ENCODE results near the gene CIAO3.
A peak's percentile ranks its signal among the peaks of the same experiment; 100 is the strongest.
"Not testable (repeated sequence)": the region's sequence is repeated elsewhere in the genome, so short reads cannot be mapped to it uniquely, and the experiment has no call there.

Gene CIAO3

DNA sequence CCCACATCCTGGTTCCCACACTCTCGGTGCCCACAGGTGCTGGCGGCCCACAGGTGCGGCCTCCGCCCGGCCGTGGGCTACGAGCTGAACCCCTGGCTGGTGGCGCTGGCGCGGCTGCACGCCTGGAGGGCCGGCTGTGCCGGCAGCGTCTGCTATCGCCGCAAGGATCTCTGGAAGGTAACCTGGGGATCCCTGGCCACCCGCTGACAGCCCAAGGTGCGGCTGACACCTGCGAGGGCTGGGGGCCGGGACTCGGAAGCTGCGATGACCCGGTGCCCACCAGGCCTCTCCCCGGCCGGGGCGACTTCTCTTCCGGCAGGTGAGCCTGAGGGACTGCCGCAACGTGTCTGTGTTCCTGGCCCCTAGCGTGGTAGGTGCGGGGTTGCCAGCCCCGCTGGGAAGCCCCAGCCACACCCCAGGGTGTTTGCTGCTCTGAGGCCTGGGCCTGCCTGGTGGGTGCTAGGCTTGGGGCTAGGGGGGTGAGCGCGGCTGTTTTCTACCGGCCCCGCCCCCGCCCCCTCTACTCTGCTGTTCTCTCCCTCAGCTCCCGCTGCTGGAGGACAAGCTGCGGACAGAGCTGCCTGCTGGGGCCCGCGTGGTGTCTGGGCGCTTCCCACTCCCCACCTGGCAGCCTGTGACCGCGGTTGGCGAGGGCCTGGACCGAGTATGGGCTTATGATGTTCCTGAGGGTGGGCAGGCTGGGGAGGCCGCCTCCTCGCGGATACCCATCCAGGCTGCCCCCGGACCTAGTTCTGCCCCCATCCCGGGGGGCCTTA is 18.8 kb downstream of the CIAO3 start:
- no peak for DNase-seq

DNA sequence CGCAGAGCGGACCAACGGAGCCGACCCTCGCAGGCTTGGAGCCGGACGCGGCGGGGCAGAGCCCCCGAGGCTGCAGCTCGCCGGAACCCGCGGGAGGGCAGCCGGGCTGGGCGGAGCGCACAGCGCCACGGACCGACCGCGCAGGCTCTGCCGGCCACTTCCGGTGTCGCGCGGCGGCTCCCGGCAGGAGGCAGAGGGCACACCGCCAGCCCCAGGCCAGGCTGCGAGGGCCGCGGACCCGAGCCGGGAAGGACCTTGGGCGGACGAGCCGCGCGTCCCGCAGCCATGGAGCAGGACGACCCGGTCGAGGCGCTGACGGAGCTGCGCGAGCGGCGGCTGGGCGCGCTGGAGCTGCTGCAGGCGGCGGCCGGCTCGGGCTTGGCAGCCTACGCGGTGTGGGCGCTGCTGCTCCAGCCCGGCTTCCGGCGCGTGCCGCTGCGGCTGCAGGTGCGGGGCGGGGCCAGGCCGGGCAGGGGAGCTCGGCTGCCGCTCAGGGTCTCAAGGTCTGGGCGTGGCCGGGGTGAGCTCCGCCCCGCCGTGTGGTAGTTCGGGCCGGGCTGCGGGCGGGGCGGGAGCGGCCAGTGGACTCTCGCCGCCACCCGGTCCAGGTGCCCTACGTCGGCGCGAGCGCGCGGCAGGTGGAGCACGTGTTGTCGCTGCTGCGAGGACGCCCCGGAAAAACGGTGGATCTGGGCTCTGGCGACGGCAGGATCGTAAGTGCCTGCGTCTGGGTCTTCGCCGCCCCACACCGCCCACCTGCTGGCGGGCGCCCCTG is 19.6 kb downstream of the CIAO3 start, which contains the start of gene ANTKMT:
Gene ANTKMT, plus strand, starts transcription at position 157 of the 775 bp plus-strand sequence. Its CDS starts 129 bp downstream, at position 286.
- peak; percentile 53 for DNase-seq

DNA sequence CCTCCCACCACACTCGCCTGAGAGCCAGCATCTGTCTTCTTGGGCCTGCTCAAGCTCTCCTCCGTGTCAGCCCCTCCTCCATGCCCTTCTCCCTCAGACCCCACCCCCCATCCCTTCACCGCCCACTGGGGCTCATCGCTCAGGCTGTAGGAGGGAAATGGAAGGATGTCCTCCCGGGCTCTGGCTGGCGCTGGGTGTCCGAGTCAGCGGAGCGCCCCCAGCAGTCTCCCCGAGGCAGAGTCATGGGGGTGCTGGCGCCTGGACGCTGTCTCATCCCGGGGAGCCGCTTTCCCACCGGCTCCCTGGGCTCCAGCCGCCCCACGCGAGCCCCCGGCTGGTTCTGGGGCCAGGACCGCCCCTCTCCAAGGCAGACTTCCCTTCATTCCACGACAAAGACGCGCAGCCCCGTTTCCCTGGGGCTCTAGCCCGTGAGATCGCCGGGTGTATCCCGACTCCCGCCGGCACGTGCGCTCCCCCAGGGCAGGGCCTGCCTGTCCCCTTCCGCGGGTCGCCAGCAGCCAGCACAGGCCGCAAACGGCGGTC is 20.3 kb downstream of the CIAO3 start:
- peak; percentile 76 for DNase-seq

DNA sequence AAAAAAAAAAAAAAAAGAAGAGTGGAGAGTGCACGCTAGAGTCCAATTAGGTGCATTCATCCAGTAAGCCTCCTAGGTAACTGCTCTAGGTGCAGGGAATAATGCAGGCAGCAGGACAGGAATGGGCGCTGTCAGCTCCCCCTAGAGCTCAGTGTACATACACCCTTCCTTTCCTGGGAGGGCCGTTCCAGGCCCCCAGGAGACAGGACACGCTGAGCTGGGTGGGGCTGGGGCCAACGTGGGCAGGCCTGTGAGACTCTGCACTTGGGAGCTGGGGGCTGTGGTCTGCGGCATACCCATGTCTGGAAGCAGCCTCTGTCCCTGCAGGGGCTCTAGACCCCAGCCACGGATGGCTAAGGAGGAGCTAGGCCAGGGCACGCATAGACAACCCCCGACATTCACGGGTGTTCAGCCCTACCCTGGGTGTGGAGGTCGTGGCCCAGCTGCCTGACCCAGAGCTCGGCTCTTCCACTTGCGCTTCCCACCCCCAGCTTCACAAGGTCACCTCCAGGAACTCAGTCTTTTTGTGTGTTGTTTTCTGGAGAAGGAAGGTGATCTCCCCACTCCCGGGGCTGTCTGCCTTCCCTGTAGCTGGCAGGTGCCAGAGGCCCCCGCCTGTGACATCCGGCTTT is 20.9 kb downstream of the CIAO3 start:
- no peak for DNase-seq

DNA sequence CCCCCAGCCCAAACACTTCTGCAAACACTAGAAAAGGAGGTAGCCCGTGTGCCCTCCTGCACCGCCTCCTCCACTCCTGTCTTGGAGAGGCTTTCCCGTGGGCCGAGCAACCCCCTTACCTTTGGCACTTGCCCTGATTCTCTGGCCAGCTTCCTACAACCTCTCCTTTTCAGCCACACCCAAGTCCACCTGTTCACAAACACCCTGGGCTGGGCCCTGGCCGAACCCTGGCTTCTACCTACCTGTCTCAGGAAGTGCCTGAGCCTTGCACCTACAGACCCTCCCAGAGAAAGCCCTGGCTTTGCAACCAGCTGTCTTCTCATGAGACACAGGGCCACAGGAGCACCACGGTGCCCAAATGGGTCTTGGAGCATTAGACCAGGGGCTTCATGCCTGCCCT is 21.9 kb downstream of the CIAO3 start:
- DNase-seq: no peak

DNA sequence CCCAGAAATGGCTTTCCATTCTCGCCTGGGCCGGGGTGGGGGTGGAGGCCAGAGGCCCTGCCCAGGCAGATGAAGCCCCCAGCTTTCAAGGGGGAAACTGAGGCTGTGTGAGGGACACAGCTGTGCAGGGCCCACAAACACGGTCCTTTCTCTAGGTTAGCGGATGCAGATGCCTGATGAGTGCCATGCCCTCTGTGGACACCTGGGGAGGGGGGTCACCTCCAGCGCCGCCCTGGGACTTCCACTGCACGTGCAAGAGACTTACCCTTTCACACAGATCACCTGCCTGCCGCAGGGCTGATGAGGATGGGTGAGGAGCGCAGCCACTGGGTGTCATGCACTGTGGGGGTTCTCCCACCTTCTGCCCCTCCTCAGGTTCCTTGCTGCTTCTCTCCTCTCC is 22.4 kb downstream of the CIAO3 start:
- no peak for DNase-seq

DNA sequence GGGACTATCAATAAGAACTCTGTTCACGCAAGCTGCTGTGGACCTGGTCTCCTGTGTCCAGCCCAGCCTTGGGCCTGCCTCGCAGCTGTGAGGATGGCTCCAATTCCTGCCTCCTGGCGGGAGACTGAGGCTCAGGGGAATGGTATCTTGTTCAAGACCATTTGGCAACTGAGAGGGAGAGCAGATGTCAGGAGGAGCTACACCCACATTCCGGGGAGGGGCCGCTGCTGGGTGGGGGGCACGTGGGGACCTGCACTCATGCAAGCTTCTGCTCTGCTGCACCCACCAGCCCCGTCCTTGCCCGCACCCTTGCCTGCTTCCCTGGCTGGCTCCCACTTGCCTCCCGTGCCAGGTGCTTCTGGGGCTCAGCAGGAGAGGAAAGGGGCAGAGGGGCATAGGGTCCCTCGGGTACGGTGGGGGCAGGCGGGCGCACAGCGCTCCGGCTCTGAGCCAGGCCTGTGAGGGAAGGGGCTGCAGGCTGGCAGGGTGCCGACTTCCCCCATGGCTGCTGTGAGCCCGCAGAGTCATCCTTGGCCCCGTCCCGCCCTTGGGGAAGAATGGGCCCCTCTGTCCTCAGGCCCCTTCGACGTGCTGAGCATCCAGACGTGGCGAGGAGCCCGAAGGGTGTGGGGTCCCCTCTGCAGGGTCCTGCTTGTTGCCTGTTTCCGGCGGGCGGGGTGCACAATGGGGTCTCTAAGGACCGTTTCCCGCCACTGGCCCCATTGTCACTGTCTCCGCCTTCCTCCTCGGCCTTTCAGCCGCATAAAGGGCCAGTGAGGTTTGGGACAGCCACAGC is 23.1 kb downstream of the CIAO3 start:
- DNase-seq: no peak

DNA sequence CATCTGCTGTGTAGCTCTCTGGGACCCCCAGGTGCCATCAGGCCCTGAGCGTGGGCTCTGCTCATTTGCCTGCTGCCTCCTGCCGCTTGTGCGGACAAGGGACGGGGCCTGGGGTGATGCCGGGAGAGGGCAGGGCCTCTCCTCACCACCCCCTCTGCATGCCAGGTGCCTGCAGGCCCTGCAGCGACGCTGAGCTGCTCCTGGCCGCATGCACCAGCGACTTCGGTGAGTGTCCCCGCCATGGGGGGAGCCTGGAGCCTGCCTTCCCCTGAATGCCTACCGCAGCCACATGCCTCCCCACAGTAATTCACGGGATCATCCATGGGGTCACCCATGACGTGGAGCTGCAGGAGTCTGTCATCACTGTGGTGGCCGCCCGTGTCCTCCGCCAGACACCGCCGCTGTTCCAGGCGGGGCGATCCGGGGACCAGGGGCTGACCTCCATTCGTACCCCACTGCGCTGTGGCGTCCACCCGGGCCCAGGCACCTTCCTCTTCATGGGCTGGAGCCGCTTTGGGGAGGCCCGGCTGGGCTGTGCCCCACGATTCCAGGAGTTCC is 23.9 kb downstream of the CIAO3 start:
- DNase-seq: no peak

DNA sequence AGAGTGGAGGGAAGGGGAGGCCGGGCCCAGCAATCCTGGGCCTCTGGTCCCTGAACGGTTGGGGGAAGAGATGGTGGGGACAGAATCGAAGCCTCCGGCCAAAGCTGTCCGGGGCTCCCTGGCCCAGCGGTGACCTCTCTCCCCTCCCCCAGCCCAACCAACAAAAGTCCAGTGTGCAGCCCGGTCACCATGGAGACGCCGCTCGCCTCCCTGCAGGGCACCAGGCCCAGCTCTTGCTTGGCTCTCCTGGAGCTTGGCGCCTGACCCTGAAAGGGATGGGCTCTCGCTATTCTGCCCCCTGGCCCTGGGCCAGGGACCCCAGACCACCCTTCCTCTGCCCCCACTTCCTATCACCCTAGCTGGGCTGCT is 24.6 kb downstream of the CIAO3 start:
- no peak for DNase-seq

DNA sequence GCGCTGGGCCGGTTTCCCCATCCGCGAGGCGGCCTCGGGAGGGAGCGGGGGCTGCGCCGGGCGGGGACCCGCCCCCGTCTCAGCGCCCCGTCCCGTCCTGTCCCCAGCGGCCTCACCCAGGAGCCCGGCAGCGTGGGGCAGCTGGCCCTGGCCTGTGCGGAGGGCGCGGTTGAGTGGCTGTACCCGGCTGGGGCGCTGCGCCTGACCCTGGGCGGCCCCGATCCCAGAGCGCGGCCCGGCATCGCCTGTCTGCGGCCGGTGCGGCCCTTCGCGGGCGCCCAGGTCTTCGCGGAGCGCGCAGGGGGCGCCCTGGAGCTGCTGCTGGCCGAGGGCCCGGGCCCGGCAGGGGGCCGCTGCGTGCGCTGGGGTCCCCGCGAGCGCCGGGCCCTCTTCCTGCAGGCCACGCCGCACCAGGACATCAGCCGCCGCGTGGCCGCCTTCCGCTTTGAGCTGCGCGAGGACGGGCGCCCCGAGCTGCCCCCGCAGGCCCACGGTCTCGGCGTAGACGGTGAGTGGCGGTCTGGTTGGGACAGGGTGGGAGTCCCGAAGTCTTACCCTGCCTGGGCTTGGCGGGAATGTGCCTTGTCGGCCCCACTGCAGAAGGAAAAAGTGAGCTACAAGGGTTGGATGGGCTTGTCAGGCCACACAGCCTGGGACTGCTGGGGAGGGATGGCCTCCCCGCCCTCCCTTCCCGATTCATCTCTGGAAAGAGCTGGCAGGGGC is 25.2 kb downstream of the CIAO3 start:
- DNase-seq: no peak

DNA sequence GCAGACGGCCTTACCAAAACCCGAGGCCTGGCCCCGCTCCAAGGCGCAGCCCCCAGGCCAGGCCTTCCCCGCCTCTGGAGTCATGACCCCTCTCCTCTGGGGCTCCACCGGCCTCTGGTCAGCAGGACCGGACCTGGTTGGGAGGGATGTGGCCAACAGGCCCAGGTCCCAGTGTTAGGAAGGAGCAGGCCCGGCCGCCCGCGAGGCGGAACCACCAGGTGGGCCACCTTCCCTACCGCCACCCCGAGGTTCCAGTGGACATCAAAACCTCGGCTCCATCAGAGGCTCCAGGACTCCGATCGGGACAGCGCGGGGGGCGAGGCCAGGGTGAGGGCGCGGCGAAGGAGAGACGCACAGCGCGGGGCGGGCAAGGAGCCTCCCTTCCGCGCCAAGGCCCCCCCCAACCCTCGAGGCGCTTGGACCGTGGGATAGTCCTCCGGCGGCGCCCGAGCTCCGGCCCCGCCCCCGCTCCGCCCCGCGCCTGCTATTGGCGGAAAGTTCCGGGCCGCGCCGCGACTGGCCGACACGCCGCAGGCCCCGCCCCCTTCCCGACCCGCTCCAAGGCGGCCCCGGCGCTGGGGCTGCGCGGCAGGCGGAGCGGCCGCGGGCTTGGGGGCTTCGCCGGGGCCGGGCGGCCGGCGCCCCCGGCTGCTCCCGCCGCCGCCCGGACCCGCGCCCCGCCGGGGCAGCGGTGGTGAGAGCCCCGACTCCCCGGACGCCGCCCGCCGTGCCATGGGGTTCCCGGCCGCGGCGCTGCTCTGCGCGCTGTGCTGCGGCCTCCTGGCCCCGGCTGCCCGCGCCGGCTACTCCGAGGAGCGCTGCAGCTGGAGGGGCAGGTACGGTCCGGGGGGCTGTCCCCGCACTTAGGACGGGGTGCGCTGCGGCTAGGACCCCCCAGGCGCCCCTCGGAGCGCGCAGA is 26.0 kb downstream of the CIAO3 start, which contains the start of gene METRN:
Gene METRN, plus strand, starts transcription at position 561 of the 919 bp plus-strand sequence. Its CDS starts 172 bp downstream, at position 733.
- peak; percentile 49 for DNase-seq

DNA sequence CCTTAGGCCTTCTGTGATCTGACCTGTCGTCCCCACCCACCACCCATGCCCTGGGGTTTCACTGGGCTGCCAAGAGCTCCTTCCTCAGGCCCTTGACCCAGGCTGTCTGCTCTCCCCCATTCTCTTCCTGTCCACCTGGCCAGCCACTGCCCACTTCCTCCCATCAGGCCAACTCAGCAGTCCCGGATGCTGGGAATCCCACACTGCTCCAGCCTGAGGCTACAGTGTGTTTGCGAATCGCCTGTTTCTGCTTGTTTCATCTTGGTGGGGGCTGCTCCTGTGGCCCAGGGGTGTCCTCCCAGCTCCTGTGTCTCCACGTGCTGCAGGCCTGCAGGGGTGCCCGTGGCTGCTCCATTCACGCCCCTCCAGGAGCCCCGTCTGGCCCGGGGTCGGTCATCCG is 26.7 kb downstream of the CIAO3 start:
- DNase-seq: no peak

DNA sequence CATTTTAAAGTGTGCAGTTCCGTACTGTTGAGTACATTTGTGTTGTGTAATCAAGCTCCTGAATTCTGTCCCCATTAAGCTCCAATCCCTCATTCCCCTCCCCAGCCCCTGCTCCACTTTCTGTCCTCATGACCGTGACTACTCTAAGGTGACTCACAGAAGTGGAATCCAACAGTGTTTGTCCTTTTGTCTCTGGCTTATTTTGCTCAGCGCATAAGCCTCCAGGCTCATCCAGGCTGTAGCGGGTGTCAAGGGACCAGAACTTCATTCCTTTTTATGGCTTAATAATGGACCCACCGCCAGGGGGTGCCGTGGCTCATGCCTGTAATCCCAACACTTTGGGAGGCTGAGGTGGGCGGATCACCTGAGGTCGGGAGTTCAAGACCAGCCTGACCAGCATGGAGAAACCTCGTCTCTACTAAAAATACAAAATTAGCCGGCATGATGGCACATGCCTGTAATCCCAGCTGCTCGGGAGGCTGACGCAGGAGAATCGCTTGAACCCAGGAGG is 28.0 kb downstream of the CIAO3 start:
- DNase-seq: not testable (repeated sequence)

DNA sequence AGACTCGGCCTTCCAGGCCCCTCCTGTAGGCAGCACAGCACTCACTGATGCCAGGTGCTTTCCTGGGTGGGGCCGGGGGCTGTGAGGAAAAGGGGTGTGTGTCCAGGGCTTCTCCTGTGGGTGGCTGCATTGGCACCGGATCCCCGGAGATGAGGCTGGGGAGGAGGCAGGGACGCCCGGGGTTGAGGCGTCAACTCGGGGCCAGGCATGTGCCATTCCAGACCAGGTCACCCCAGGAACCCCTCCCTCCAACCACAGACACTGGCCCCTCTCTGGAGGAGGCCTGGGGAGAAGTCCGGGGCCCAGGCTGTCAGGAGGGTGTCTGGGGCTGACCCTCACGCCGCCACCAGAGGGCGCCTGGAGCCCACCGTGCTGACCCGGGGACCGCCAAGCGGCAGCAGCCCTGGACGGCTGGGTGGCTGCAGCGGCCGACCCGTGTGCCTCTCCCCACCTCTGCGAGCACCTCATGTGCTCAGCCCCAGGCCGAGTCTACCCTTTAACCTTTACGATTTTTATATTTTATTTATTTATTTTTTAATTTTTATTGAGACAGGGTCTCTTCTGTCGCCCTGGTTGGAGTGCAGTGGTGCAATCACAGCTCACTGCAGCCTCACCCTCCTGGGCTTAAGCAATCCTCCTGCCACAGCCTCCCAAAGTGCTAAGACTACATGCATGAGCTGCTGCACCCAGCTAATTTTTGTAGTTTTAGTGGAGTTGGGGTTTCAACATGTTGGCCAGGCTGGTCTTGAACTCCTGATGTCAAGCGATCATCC is 29.1 kb downstream of the CIAO3 start:
- peak; percentile 27 for DNase-seq

DNA sequence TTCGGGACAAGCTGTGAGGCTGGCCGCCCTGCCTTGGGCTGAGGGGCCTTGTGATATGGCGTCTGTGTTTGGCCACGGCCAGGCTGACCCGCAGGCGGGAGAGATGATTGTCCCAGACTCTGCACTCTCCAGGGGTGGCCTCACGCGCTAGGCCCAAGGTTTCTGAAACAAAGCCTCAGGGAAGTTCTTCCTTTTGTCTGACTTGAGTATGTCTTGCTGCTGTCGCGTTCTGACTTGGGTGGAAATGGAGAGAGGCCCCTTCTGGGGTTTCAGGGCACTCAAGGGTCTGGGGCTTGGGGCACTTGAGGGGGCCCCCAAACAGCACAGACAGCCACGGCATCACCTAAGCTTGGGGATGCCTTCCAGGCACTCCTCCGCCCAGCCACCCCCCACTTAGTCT is 29.7 kb downstream of the CIAO3 start:
- no peak for DNase-seq

DNA sequence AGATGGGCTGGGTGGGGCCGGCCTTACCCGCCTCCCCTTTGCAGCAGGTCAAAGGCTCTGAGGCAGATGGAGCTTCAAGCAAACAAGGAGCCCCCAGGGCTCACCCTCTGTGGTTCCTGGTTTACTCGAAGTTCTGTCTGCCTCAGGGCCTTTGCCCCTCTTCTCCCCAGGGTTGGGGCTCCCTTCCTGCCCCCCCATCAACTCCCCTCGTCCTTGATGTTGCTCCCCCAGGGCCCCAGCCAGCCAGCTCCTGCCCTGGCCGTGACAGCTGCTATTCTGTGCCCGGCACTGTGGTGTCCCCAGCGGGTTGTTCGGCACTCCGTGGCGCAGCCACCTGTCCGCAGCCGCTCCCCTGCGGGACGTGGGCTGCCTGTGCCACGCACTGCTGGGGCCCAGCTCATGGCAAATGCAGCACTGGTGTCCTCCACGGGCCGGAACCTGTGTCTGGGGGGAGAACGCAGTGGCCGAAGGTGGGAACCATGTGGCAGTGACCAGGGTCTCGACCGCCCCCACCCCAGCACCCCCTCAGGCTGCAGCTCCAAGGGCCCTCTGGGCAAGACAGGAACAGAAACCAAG is 30.2 kb downstream of the CIAO3 start:
- DNase-seq: no peak

DNA sequence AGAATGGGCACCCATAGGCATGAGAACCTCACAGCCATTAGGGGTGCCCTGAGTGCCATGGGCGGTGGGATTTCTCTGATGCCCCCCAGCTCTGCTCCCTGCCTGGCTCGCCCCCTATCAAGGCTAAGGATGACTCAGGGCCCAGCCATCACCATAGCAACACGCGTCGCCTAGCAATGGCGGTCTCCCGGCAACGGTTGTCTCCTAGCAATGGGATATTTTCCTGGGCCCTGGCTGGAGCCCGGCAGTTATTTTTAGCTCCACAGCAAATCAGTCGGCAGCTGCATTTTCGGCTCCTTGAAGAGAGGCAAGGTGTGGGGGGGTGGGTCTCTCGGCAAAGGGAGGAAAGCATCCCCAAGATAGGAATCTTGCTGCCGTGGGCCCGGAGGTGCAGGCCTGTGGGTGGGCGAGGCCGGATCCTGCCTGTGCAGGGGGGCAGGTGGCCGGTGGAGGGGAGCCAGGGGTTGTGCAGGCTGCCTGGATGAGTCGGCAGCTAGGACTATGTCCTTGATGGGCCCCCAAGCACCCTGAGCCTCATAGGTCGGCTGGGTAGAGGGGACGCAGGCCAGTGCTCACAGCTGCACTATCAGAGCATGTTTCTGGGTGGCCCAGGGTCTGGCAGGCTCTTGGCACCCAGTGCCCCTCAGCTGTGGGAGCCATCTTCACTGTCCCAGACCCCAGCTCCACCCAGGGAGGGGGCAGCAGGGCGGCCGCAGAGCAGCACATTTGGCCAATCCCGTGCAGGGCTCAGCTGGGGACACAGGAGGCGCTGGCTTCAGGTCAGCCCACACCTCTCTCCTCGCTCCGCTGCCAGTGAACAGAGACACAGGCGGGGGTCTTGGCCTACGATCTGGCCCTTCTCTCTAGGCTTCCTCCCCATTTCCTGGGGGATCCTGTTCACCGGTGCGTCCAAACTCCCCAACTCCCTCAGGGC is 31.0 kb downstream of the CIAO3 start:
- peak; percentile 73 for DNase-seq

DNA sequence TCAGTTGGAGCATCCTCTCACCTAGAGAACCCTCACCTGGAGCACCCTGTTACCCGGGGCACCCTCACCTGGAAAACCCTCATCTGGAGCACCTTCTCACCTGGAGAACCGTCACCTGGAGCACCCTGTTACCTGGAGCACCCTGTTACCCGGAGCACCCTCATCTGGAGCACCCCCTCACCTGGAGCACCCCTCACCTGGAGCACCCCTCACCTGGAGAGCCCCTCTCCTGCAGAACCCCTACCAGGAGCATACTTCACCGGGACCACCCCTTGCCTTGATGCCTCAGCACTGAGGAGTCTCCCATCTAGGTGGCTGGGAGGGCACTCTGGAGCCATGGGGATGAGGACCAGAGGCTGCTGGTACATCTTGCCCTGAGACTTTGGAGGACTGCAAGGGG is 31.8 kb downstream of the CIAO3 start:
- no peak for DNase-seq

All from SHP77 treated with DMSO at 0.1 percent for 48 hours (cell line).